K562 (cell line): Measurements from ENCODE around the gene SMG7. TPM values are rescaled to one million over a fixed set of nuclear protein-coding genes. Genes with fewer than 3 reads are reported as not detected.

Experiments
- ATF7 ChIP-seq: fragments of 450-650 bp; IDR thresholded peaks from 2 replicates; pipeline ENCODE4 v1.7.1; 2014; ENCODE audit warnings: mild to moderate bottlenecking, moderate library complexity
- EP400 ChIP-seq: fragments of 450-650 bp; IDR thresholded peaks from 2 replicates; pipeline ENCODE4 v1.6.1; 2017; ENCODE audit warnings: antibody characterized with exemption, mild to moderate bottlenecking, moderate library complexity
- NR4A1 ChIP-seq, 2 experiments: fragments of 250-450 bp in 1 of 2; fragments of 450-650 bp in 1 of 2; sonication (Bioruptor Pico) in 1 of 2; IDR thresholded peaks; 2 replicates each; pipeline versions ENCODE4 v1.4.0 to v1.6.1; 2016 to 2020; ENCODE audit warnings: mild to moderate bottlenecking in 2 of 2, missing compliant biosample characterization in 1 of 2, missing genetic modification characterization in 1 of 2, moderate library complexity in 1 of 2
- PCBP1 ChIP-seq: fragments of 200-400 bp; formaldehyde crosslinking; IDR thresholded peaks from 2 replicates; pipeline ENCODE4 v1.6.1; 2018; ENCODE audit warnings: mild to moderate bottlenecking, low read depth, low read length; ENCODE audit not compliant: poor library complexity, severe bottlenecking
- PURB ChIP-seq: sonication (generic); formaldehyde crosslinking; IDR thresholded peaks from 2 replicates; pipeline ENCODE4 v1.9.0; 2021; ENCODE audit warnings: low read depth, mild to moderate bottlenecking, missing genetic modification reagents
- STAG1 ChIP-seq: sonication (generic); formaldehyde crosslinking; IDR thresholded peaks from 2 replicates; pipeline ENCODE4 v1.5.0; 2020; ENCODE audit warnings: missing genetic modification reagents, borderline replicate concordance
- XRCC3 ChIP-seq: fragments of 450-650 bp; IDR thresholded peaks from 2 replicates; pipeline ENCODE4 v1.6.1; 2017; ENCODE audit warnings: mild to moderate bottlenecking, moderate library complexity
- YY1 ChIP-seq, 3 experiments: IDR thresholded peaks; 2 replicates each; pipeline ENCODE4 v1.6.1; 2011; ENCODE audit warnings: low read length in 2 of 3, mild to moderate bottlenecking in 2 of 3, moderate library complexity in 2 of 3, borderline replicate concordance in 1 of 3, control low read depth in 1 of 3, low read depth in 1 of 3; ENCODE audit not compliant: insufficient read depth in 3 of 3, insufficient replicate concordance in 2 of 3, control insufficient read depth in 1 of 3, insufficient read length in 1 of 3; ENCODE audit errors: extremely low read depth in 1 of 3
- ZNF282 ChIP-seq: sonication (generic); formaldehyde crosslinking; IDR thresholded peaks from 2 replicates; pipeline ENCODE4 v1.8.1; 2023; ENCODE audit warnings: missing genetic modification reagents
- ZNF408 ChIP-seq: fragments of 250-450 bp; sonication (Bioruptor Pico); IDR thresholded peaks from 2 replicates; pipeline ENCODE4 v1.4.0; 2020; ENCODE audit warnings: low read depth, mild to moderate bottlenecking, moderate library complexity
- ZNF589 ChIP-seq: fragments of 200-800 bp; sonication (Bioruptor generic); IDR thresholded peaks from 2 replicates; pipeline ENCODE4 v1.6.1; 2016; ENCODE audit warnings: low read depth, missing genetic modification characterization, missing compliant biosample characterization
- ZNF699 ChIP-seq: fragments of 250-450 bp; sonication (Bioruptor Pico); IDR thresholded peaks from 2 replicates; pipeline ENCODE4 v1.8.0; 2021; ENCODE audit warnings: mild to moderate bottlenecking, moderate library complexity; ENCODE audit not compliant: insufficient replicate concordance
- ZNF764 ChIP-seq: fragments of 250-450 bp; sonication (Bioruptor Pico); IDR thresholded peaks from 2 replicates; pipeline ENCODE4 v1.4.0; 2020; ENCODE audit warnings: low read depth, mild to moderate bottlenecking, moderate library complexity
- ZNF766 ChIP-seq: fragments of 200-800 bp; sonication (Bioruptor generic); conservative IDR thresholded peaks from 2 replicates; pipeline ENCODE4 v1.6.1; 2016; ENCODE audit warnings: missing genetic modification characterization, missing compliant biosample characterization
- polyA plus RNA-seq, 8 experiments: library from polyadenylated mRNA; depleted of rRNA in 4 of 8; stranded (reverse) in 5 of 8; unstranded in 3 of 8; fragments of >200 nt; fragmentation: Nextera tagmentation in 2 of 8; fragmentation: Illumina TruSeq in 1 of 8; extraction: Ambion mirVana in 2 of 8; extraction: Trizol in 1 of 8; gene quantifications; 2 replicates each; pipeline versions ENCODE4 v1.2.1 to v1.2.3, GENCODE V29; 2011 to 2014; ENCODE audit warnings: inconsistent platforms in 1 of 8, missing spikeins in 1 of 8
- total RNA-seq, 7 experiments: library from RNA; depleted of rRNA in 6 of 7; stranded (reverse); fragments of >200 nt in 6 of 7; fragmentation: Illumina TruSeq in 2 of 7; extraction: Trizol in 2 of 7; gene quantifications; 2 replicates each; pipeline versions ENCODE4 v1.2.1 to v1.2.3, GENCODE V29; 2011 to 2021; ENCODE audit warnings: low replicate concordance in 1 of 7
- TF ChIP-seq, protein P1 (sequence below): sonication (generic); formaldehyde crosslinking; IDR thresholded peaks from 2 replicates; pipeline ENCODE4 v1.8.0; 2022; ENCODE audit warnings: mild to moderate bottlenecking, missing genetic modification reagents
- TF ChIP-seq, protein P2 (sequence below): fragments of 250-450 bp; sonication (Bioruptor Pico); IDR thresholded peaks from 2 replicates; pipeline ENCODE4 v1.5.0; 2021
- TF ChIP-seq, protein P3 (sequence below): fragments of 450-650 bp; IDR thresholded peaks from 2 replicates; pipeline ENCODE4 v1.6.1; 2017; ENCODE audit warnings: mild to moderate bottlenecking, moderate library complexity
- TF ChIP-seq, protein P4 (sequence below): fragments of 150-350 bp; IDR thresholded peaks from 2 replicates; pipeline ENCODE4 v1.6.1; 2014; ENCODE audit warnings: low read depth, mild to moderate bottlenecking, low read length, borderline replicate concordance

Gene SMG7
- total and polyA plus RNA-seq, 9 of the 15 experiments (the other 6 are each of a cell fraction or from before 2014, with no cell fraction given) = 12.4 to 74.6 (median 29.0) TPM

DNA sequence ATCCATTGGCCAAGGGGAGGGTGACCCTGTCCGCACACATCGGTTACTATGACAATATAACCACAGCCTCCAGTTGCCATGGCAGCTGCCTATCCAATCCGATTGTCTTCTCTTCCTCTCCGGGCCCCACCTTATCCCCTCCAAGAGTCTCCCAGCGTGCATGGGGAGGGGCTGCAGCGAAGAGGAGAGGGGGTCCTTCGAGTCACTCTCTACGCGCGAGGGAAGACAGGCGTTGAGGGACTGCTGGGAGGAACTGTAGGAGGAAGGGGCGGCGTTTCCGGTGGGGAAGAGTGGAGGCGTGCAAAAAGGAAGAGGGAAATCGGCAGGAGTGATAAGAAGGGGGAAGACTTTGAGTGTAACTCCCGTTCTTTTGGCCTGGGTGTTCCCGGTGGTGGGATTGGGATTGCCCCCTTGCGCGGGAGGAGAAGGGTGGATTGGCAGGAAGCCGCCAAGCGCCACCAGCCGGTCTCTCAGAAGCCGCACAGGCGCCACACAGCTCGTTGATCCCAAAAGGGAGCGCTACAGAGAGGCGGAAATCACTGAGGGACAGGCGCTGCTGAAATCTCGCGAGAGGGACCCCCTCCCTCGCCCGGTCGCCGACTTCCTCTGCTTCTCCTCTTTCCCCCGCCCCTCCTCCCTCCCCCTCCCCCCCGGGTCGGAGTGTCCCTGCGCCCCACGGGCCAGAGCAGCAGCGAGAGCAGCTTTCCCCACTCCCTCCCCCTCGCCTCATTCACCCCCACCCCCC, 384 bp upstream of the SMG7 start (continued):
- peak in 1 of 3 experiments; percentile 63 for TF ChIP-seq YY1 (IDR thresholded peaks at IDR 0.05; ENCODE audit: borderline replicate concordance in 1 of 3, control insufficient read depth in 1 of 3, extremely low read depth in 1 of 3, insufficient read depth in 3 of 3, insufficient read length in 1 of 3, insufficient replicate concordance in 2 of 3, low read depth in 1 of 3, low read length in 2 of 3)
- TF ChIP-seq ZNF766 (CRISPR knock-in tag) = peak; percentile 65; the same call in 1 of the 2 replicates
- TF ChIP-seq, protein P1, sequence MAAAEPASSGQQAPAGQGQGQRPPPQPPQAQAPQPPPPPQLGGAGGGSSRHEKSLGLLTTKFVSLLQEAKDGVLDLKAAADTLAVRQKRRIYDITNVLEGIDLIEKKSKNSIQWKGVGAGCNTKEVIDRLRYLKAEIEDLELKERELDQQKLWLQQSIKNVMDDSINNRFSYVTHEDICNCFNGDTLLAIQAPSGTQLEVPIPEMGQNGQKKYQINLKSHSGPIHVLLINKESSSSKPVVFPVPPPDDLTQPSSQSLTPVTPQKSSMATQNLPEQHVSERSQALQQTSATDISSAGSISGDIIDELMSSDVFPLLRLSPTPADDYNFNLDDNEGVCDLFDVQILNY = peak; percentile 93; the same call in 1 of the 2 replicates
- no peak for TF ChIP-seq ZNF699 (CRISPR knock-in tag)
- TF ChIP-seq ZNF408 (CRISPR knock-in tag) = no peak
- TF ChIP-seq ATF7 = peak; percentile 71
- TF ChIP-seq EP400 = peak; percentile 93
- TF ChIP-seq STAG1 (CRISPR knock-in tag) = no peak
- 0 out of 2 replicates have a peak, but pooled peaks have one; percentile 69 for TF ChIP-seq ZNF764 (CRISPR knock-in tag)
- no peak for TF ChIP-seq ZNF589 (CRISPR knock-in tag)
- TF ChIP-seq, protein P2, sequence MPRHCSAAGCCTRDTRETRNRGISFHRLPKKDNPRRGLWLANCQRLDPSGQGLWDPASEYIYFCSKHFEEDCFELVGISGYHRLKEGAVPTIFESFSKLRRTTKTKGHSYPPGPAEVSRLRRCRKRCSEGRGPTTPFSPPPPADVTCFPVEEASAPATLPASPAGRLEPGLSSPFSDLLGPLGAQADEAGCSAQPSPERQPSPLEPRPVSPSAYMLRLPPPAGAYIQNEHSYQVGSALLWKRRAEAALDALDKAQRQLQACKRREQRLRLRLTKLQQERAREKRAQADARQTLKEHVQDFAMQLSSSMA (CRISPR knock-in tag) = peak; percentile 95
- TF ChIP-seq PCBP1 = peak; percentile 13
- no peak for TF ChIP-seq XRCC3
- TF ChIP-seq, protein P3, sequence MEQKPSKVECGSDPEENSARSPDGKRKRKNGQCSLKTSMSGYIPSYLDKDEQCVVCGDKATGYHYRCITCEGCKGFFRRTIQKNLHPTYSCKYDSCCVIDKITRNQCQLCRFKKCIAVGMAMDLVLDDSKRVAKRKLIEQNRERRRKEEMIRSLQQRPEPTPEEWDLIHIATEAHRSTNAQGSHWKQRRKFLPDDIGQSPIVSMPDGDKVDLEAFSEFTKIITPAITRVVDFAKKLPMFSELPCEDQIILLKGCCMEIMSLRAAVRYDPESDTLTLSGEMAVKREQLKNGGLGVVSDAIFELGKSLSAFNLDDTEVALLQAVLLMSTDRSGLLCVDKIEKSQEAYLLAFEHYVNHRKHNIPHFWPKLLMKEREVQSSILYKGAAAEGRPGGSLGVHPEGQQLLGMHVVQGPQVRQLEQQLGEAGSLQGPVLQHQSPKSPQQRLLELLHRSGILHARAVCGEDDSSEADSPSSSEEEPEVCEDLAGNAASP = no peak
- no peak for TF ChIP-seq ZNF282 (CRISPR knock-in tag)
- TF ChIP-seq, protein P4, sequence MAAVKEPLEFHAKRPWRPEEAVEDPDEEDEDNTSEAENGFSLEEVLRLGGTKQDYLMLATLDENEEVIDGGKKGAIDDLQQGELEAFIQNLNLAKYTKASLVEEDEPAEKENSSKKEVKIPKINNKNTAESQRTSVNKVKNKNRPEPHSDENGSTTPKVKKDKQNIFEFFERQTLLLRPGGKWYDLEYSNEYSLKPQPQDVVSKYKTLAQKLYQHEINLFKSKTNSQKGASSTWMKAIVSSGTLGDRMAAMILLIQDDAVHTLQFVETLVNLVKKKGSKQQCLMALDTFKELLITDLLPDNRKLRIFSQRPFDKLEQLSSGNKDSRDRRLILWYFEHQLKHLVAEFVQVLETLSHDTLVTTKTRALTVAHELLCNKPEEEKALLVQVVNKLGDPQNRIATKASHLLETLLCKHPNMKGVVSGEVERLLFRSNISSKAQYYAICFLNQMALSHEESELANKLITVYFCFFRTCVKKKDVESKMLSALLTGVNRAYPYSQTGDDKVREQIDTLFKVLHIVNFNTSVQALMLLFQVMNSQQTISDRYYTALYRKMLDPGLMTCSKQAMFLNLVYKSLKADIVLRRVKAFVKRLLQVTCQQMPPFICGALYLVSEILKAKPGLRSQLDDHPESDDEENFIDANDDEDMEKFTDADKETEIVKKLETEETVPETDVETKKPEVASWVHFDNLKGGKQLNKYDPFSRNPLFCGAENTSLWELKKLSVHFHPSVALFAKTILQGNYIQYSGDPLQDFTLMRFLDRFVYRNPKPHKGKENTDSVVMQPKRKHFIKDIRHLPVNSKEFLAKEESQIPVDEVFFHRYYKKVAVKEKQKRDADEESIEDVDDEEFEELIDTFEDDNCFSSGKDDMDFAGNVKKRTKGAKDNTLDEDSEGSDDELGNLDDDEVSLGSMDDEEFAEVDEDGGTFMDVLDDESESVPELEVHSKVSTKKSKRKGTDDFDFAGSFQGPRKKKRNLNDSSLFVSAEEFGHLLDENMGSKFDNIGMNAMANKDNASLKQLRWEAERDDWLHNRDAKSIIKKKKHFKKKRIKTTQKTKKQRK = no peak
- TF ChIP-seq PURB (CRISPR knock-in tag) = no peak
- TF ChIP-seq NR4A1 (CRISPR knock-in tag; IDR thresholded peaks at IDR 0.05) = peak; percentile 90
- peak; percentile 83; the same call in 1 of the 2 replicates for TF ChIP-seq NR4A1 (tag; IDR thresholded peaks at IDR 0.05)
